WTC11 (cell line): ENCODE data around the gene EFCAB14. TPM values are rescaled to one million over a fixed set of nuclear protein-coding genes. Genes with fewer than 3 reads are reported as not detected.
A peak's percentile ranks its signal among the peaks of the same experiment; 100 is the strongest.

Source experiments
- ATAC-seq: fragments of 200-7000 bp; cut with Tn5 transposase; 2 replicates; pipeline ENCODE4 v1.10.0; 2021; ENCODE audit warnings: mild to moderate bottlenecking, moderate library complexity
- CTCF ChIA-PET: fragments of 300-600 bp; sonication (Branson Sonifier 250); formaldehyde crosslinking; loops from one replicate; lab custom pipeline; 2021; ENCODE audit warnings: antibody characterized with exemption; lab: Charles Lee
- POLR2A ChIA-PET: fragments of 350-600 bp; sonication (Branson Sonifier 250); formaldehyde crosslinking; loops from one replicate; lab custom pipeline; 2021; ENCODE audit warnings: antibody characterized with exemption; lab: Charles Lee
- DNase-seq: peaks from one replicate; pipeline ENCODE4 v3.0.0; 2021; ENCODE audit warnings: low spot score
- H3K27ac Mint-ChIP-seq: 2 replicates; pipeline ENCODE4 v1.8.0; 2021; ENCODE audit warnings: mixed read lengths
- H3K27me3 Mint-ChIP-seq: 2 replicates; pipeline ENCODE4 v1.8.0; 2021; ENCODE audit warnings: low read depth, mild to moderate bottlenecking, moderate library complexity, mixed read lengths
- H3K36me3 Mint-ChIP-seq: 2 replicates; pipeline ENCODE4 v1.8.0; 2021; ENCODE audit warnings: mixed read lengths
- H3K4me1 Mint-ChIP-seq: 2 replicates; pipeline ENCODE4 v1.8.0; 2022; ENCODE audit warnings: mixed read lengths
- H3K4me3 Mint-ChIP-seq: 2 replicates; pipeline ENCODE4 v1.8.0; 2021; ENCODE audit warnings: mild to moderate bottlenecking, moderate library complexity, mixed read lengths
- H3K9me3 Mint-ChIP-seq: 2 replicates; pipeline ENCODE4 v1.8.0; 2021; ENCODE audit warnings: mixed read lengths
- AR ChIP-seq: fragments of 250-450 bp; sonication (Bioruptor Pico); IDR thresholded peaks from 2 replicates; pipeline ENCODE4 v1.9.0; 2021; ENCODE audit warnings: mild to moderate bottlenecking
- CREB1 ChIP-seq: sonication (generic); formaldehyde crosslinking; IDR thresholded peaks from 2 replicates; pipeline ENCODE4 v1.8.0; 2023; ENCODE audit warnings: mild to moderate bottlenecking, missing genetic modification reagents
- GRHL2 ChIP-seq: fragments of 250-450 bp; sonication (Bioruptor Pico); IDR thresholded peaks from 2 replicates; pipeline ENCODE4 v1.8.0; 2022; ENCODE audit warnings: mild to moderate bottlenecking, moderate library complexity; ENCODE audit not compliant: insufficient replicate concordance, severe bottlenecking
- NFATC4 ChIP-seq: fragments of 250-450 bp; sonication (Bioruptor Pico); IDR thresholded peaks from 2 replicates; pipeline ENCODE4 v1.9.0; 2021; ENCODE audit warnings: mild to moderate bottlenecking
- NR2C2 ChIP-seq: sonication (generic); formaldehyde crosslinking; IDR thresholded peaks from 2 replicates; pipeline ENCODE4 v1.8.0; 2022; ENCODE audit warnings: mild to moderate bottlenecking, missing genetic modification reagents
- NR3C1 ChIP-seq: sonication (generic); formaldehyde crosslinking; conservative IDR thresholded peaks from 2 replicates; pipeline ENCODE4 v1.8.1; 2023; ENCODE audit warnings: low read depth, mild to moderate bottlenecking, missing genetic modification reagents
- SMAD4 ChIP-seq: sonication (generic); formaldehyde crosslinking; IDR thresholded peaks from 2 replicates; pipeline ENCODE4 v1.8.0; 2022; ENCODE audit warnings: mild to moderate bottlenecking, missing genetic modification reagents
- TEAD4 ChIP-seq: sonication (generic); formaldehyde crosslinking; IDR thresholded peaks from 2 replicates; pipeline ENCODE4 v1.8.0; 2022; ENCODE audit warnings: mild to moderate bottlenecking, missing genetic modification reagents
- TP53 ChIP-seq: sonication (generic); formaldehyde crosslinking; IDR thresholded peaks from 2 replicates; pipeline ENCODE4 v1.8.1; 2023; ENCODE audit warnings: mild to moderate bottlenecking, missing genetic modification reagents
- ZNF281 ChIP-seq: sonication (generic); formaldehyde crosslinking; IDR thresholded peaks from 2 replicates; pipeline ENCODE4 v1.8.0; 2023; ENCODE audit warnings: mild to moderate bottlenecking, missing genetic modification reagents
- ZNF396 ChIP-seq: fragments of 250-450 bp; sonication (Bioruptor Pico); IDR thresholded peaks from 2 replicates; pipeline ENCODE4 v1.8.0; 2021; ENCODE audit warnings: mild to moderate bottlenecking, moderate library complexity, borderline replicate concordance
- ZNF416 ChIP-seq: fragments of 250-450 bp; sonication (Bioruptor Pico); IDR thresholded peaks from 2 replicates; pipeline ENCODE4 v1.9.0; 2021; ENCODE audit warnings: mild to moderate bottlenecking, inconsistent platforms
- ZNF532 ChIP-seq: fragments of 250-450 bp; sonication (Bioruptor Pico); IDR thresholded peaks from 2 replicates; pipeline ENCODE4 v1.9.0; 2021; ENCODE audit warnings: mild to moderate bottlenecking, borderline replicate concordance
- ZNF671 ChIP-seq: fragments of 250-450 bp; sonication (Bioruptor Pico); IDR thresholded peaks from 2 replicates; pipeline ENCODE4 v1.8.0; 2021; ENCODE audit warnings: mild to moderate bottlenecking
- total RNA-seq: library from RNA; stranded (reverse); gene quantifications from 3 replicates; pipeline ENCODE4 v1.2.3, GENCODE V29; 2021

EFCAB14 gene
- total RNA-seq, 1 experiment from 2014 or later, result 46.2 TPM

- TF ChIP-seq NR2C2 (CRISPR knock-in tag) (no peak), AR (CRISPR knock-in tag) (no peak), ZNF532 (CRISPR knock-in tag) (no peak), ZNF396 (CRISPR knock-in tag) (no peak), TEAD4 (CRISPR knock-in tag) (0 out of 2 replicates have a peak, but pooled peaks have one; percentile 38), ZNF416 (CRISPR knock-in tag) (no peak), NFATC4 (CRISPR knock-in tag) (no peak), CREB1 (CRISPR knock-in tag) (0 out of 2 replicates have a peak, but pooled peaks have one; percentile 47), SMAD4 (no peak), NR3C1 (CRISPR knock-in tag) (no peak), TP53 (CRISPR knock-in tag) (no peak), ZNF281 (CRISPR knock-in tag) (no peak)
Measured at GRCh38 chr1:46718727-46719622, at the start of gene EFCAB14 (continued).

GRCh38 chr1:46768445-46768844 is 49.5 kb upstream of the EFCAB14 start:
- DNase-seq (no peak), ATAC-seq (no peak)
- TF ChIP-seq ZNF671 (CRISPR knock-in tag) (no peak), GRHL2 (CRISPR knock-in tag) (no peak)
- Mint-ChIP-seq H3K9me3 (peaks cover 57% of the 10 kb centered on the region), H3K4me3 (no peak overlapping the region), H3K4me1 (no peaks in the 10 kb centered on the region), H3K27me3 (peaks cover 33% of the 10 kb centered on the region), H3K27ac (no peak overlapping the region), H3K36me3 (peaks cover 45% of the 10 kb centered on the region)
- CTCF ChIA-PET, result interaction anchor here (1.3 kb wide), 1 partner anchor 411 kb away, joined by 3 read pairs; no protein-coding TSS in a partner anchor
- POLR2A ChIA-PET, result no interaction called here
